Measurements from ENCODE around the gene BTBD2. TPM values are rescaled to one million over a fixed set of nuclear protein-coding genes. Genes with fewer than 3 reads are reported as not detected.

Gene BTBD2
- total and polyA plus RNA-seq, 4 donors: 7.4 to 25.1 (median 20.2) TPM

GRCh38 chr19:2033115-2033824, 17.8 kb upstream of the BTBD2 start:
- no peak overlapping the region for H3K9ac ChIP-seq (ENCODE audit: low read depth in 1 of 2, low read length in 2 of 2)
- WGBS: 95% methylated on average over 6 of the region's 6 CpGs
- TF ChIP-seq CTCF (IDR thresholded peaks at IDR 0.05; ENCODE audit: low read depth, low read length, missing input control) (no peak), ZBTB33 (IDR thresholded peaks at IDR 0.05) (no peak), FOXA2 (IDR thresholded peaks at IDR 0.05) (no peak), MAX (IDR thresholded peaks at IDR 0.05) (no peak), REST (IDR thresholded peaks at IDR 0.05) (no peak), HNF4G (IDR thresholded peaks at IDR 0.05) (no peak), TAF1 (conservative IDR thresholded peaks at IDR 0.05) (no peak), GABPA (IDR thresholded peaks at IDR 0.05 in 1 of 2, conservative IDR thresholded peaks at IDR 0.05 in 1 of 2) (no peak), JUND (IDR thresholded peaks at IDR 0.05) (no peak), YY1 (IDR thresholded peaks at IDR 0.05) (no peak), RXRA (IDR thresholded peaks at IDR 0.05) (no peak), EGR1 (IDR thresholded peaks at IDR 0.05; ENCODE audit: low read depth in 2 of 2) (no peak), FOXA1 (IDR thresholded peaks at IDR 0.05) (no peak), NR2F2 (IDR thresholded peaks at IDR 0.05) (no peak), HNF4A (conservative IDR thresholded peaks at IDR 0.05) (no peak), RAD21 (IDR thresholded peaks at IDR 0.05) (no peak), ATF3 (IDR thresholded peaks at IDR 0.05) (no peak)
- H3K4me3 ChIP-seq (ENCODE audit: low read depth in 1 of 3, low read length in 3 of 3): no peak overlapping the region
- H3K27me3 ChIP-seq (ENCODE audit: control insufficient read depth in 4 of 4, insufficient read depth in 4 of 4, low read length in 3 of 4): no peaks in the 10 kb centered on the region
- H3K9me3 ChIP-seq (ENCODE audit: control insufficient read depth in 4 of 4, low read length in 3 of 4): peaks cover 0 to 9% (median 2%) of the 10 kb centered on the region in 4 donors
- H3K36me3 ChIP-seq (ENCODE audit: control insufficient read depth in 4 of 4, insufficient read depth in 3 of 4, low read depth in 1 of 4, low read length in 3 of 4): peaks cover 0 to 6% (median 0%) of the 10 kb centered on the region in 4 donors
- no peak for DNase-seq (ENCODE audit: low spot score)
- no peak overlapping the region for H3K27ac ChIP-seq (ENCODE audit: low read depth in 1 of 2, low read length in 2 of 2)
- peaks cover 3 to 21% (median 11%) of the 10 kb centered on the region in 4 donors for H3K4me1 ChIP-seq (ENCODE audit: control insufficient read depth in 4 of 4, insufficient read depth in 4 of 4, low read length in 3 of 4)

Measured in liver (tissue), 9 donors.